Endodermal cell (in vitro differentiated cells): ENCODE data around the gene COIL. TPM values are rescaled to one million over a fixed set of nuclear protein-coding genes. Genes with fewer than 3 reads are reported as not detected.
A peak's percentile ranks its signal among the peaks of the same experiment; 100 is the strongest.

Experiments used
- DNase-seq: peaks from one replicate; pipeline ENCODE4 v3.0.0-alpha.2; 2017
- H3K27ac ChIP-seq: 2 replicates; pipeline ENCODE4 v1.5.1; 2013; ENCODE audit warnings: mild to moderate bottlenecking, low read depth, low read length, moderate library complexity
- H3K27me3 ChIP-seq: 2 replicates; pipeline ENCODE4 v1.6.1; 2013; ENCODE audit warnings: mild to moderate bottlenecking, low read length, moderate library complexity; ENCODE audit not compliant: insufficient read depth, control insufficient read depth, poor library complexity, severe bottlenecking
- H3K36me3 ChIP-seq: 2 replicates; pipeline ENCODE4 v1.7.0; 2013; ENCODE audit warnings: mild to moderate bottlenecking, low read length, moderate library complexity; ENCODE audit not compliant: control insufficient read depth, insufficient read depth
- H3K4me1 ChIP-seq: one replicate; pipeline ENCODE4 v1.7.0; 2013; ENCODE audit warnings: low read length; ENCODE audit not compliant: control insufficient read depth, insufficient read depth
- H3K4me3 ChIP-seq: 2 replicates; pipeline ENCODE4 v1.5.1; 2013; ENCODE audit warnings: mild to moderate bottlenecking, low read length, moderate library complexity
- H3K9ac ChIP-seq: 2 replicates; pipeline ENCODE4 v1.6.1; 2013; ENCODE audit warnings: mild to moderate bottlenecking, low read length, moderate library complexity; ENCODE audit not compliant: poor library complexity, severe bottlenecking; ENCODE audit errors: extremely low read depth
- H3K9me3 ChIP-seq: 2 replicates; pipeline ENCODE4 v1.6.1; 2013; ENCODE audit warnings: mild to moderate bottlenecking, low read length, moderate library complexity; ENCODE audit not compliant: control insufficient read depth
- H3K27ac Mint-ChIP-seq: 2 replicates; pipeline ENCODE4 v1.8.0; 2020; ENCODE audit warnings: mixed read lengths
- H3K27me3 Mint-ChIP-seq: 2 replicates; pipeline ENCODE4 v1.8.0; 2021; ENCODE audit warnings: mild to moderate bottlenecking, mixed read lengths; ENCODE audit not compliant: insufficient read depth
- H3K36me3 Mint-ChIP-seq: 2 replicates; pipeline ENCODE4 v1.8.0; 2020; ENCODE audit warnings: low read depth, mixed read lengths
- H3K4me1 Mint-ChIP-seq: 2 replicates; pipeline ENCODE4 v1.8.0; 2020; ENCODE audit warnings: mixed read lengths
- H3K4me3 Mint-ChIP-seq: 2 replicates; pipeline ENCODE4 v1.8.0; 2020; ENCODE audit warnings: mild to moderate bottlenecking, moderate library complexity, mixed read lengths
- H3K9me3 Mint-ChIP-seq: 2 replicates; pipeline ENCODE4 v1.8.0; 2020; ENCODE audit warnings: mild to moderate bottlenecking, mixed read lengths
- WGBS, 2 experiments: methylation state at CpG; one replicate each; pipeline versions ENCODE4 v1.1.5 to v1.1.7; 2013; ENCODE audit warnings: missing lambda C conversion rate in 2 of 2, mixed read lengths in 1 of 2; ENCODE audit not compliant: insufficient coverage in 1 of 2, insufficient read length in 1 of 2; 5-methylcytosine and 5-hydroxymethylcytosine counted together
- total RNA-seq, 2 donors: library from RNA; stranded (reverse); fragmentation: NEBNext Ultra II Directional in 1 of 2; extraction: Animal tissue kit (Norgen Biotek cat#: 25700) in 1 of 2; gene quantifications; 2 replicates in 1 of 2; 3 replicates in 1 of 2; pipeline ENCODE4 v1.2.1, GENCODE V29; 2021
- TF ChIP-seq, protein P1 (sequence below): fragments of 200-600 bp; sonication (generic); conservative IDR thresholded peaks from 2 replicates; pipeline ENCODE4 v1.5.0; 2021; ENCODE audit warnings: antibody characterized with exemption, mild to moderate bottlenecking

COIL gene
- total RNA-seq, 2 donors from 2014 or later = 18.2 to 19.2 TPM

DNA sequence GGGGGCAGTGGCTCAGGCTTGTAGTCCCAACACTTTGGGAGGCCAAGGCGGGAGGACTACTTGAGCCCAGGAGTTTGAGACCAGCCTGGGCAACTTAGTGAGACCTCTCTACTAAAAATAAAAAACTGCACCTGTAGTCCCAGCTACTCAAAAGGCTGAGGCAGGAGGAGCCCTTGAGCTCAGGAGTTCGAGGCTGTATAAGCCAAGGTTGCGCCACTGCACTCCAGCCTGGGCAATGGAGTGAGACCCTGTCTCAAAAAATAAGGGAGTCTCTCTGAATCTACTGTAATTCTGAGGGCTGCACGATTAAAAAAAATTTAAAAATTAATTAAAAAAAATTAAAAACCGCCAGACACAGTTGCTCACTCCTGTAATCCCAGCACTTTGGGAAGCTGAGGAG is 3.9 kb downstream of the COIL start:
- Mint-ChIP-seq H3K9me3 (no peaks in the 10 kb centered on the region), H3K4me1 (peaks cover 2% of the 10 kb centered on the region), H3K27me3 (no peaks in the 10 kb centered on the region), H3K27ac (no peak overlapping the region), H3K36me3 (peaks cover 4% of the 10 kb centered on the region), H3K4me3 (no peak overlapping the region)
- DNase-seq = peak; percentile 33
- Histone ChIP-seq H3K9me3 (no peaks in the 10 kb centered on the region), H3K36me3 (peaks cover 5% of the 10 kb centered on the region), H3K27me3 (no peaks in the 10 kb centered on the region), H3K4me1 (no peaks in the 10 kb centered on the region), H3K4me3 (no peak overlapping the region), H3K27ac (no peak overlapping the region), H3K9ac (no peak overlapping the region)
- WGBS, 2 experiments = 83 to 97% methylated on average over 3 to 5 of the region's 5 CpGs
- TF ChIP-seq, protein P1, sequence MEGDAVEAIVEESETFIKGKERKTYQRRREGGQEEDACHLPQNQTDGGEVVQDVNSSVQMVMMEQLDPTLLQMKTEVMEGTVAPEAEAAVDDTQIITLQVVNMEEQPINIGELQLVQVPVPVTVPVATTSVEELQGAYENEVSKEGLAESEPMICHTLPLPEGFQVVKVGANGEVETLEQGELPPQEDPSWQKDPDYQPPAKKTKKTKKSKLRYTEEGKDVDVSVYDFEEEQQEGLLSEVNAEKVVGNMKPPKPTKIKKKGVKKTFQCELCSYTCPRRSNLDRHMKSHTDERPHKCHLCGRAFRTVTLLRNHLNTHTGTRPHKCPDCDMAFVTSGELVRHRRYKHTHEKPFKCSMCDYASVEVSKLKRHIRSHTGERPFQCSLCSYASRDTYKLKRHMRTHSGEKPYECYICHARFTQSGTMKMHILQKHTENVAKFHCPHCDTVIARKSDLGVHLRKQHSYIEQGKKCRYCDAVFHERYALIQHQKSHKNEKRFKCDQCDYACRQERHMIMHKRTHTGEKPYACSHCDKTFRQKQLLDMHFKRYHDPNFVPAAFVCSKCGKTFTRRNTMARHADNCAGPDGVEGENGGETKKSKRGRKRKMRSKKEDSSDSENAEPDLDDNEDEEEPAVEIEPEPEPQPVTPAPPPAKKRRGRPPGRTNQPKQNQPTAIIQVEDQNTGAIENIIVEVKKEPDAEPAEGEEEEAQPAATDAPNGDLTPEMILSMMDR = no peak

DNA sequence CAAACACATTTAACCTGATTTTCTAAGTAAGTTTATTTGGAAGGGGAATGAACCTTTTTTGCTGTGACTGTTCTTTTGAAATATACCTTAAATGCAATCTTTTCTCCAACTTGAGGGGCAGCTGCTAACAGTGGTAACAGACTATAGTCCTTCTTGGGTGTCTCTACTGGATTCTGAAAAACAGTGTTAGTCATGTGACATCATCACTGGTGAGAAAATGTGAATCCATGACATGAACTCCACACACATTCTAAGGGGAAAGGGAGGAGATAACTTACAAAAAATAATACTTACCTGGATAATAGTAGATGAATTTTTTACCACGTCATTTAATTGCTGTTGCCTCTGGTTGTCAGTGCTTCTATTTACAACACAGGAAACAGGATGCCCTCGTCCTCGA is 11.3 kb downstream of the COIL start:
- Mint-ChIP-seq H3K27ac (no peak overlapping the region), H3K9me3 (no peaks in the 10 kb centered on the region), H3K36me3 (peaks cover 55% of the 10 kb centered on the region), H3K27me3 (no peaks in the 10 kb centered on the region), H3K4me3 (no peak overlapping the region), H3K4me1 (no peaks in the 10 kb centered on the region)
- 98 to 100% methylated on average over 1 to 3 of the region's 3 CpGs for WGBS, 2 experiments
- no peak overlapping the region for H3K4me3 ChIP-seq
- TF ChIP-seq, protein P1 = no peak
- DNase-seq = no peak
- H3K36me3 ChIP-seq = peaks cover 60% of the 10 kb centered on the region
- H3K4me1 ChIP-seq = no peaks in the 10 kb centered on the region
- no peak overlapping the region for H3K27ac ChIP-seq
- H3K9me3 ChIP-seq = no peaks in the 10 kb centered on the region
- H3K27me3 ChIP-seq = no peaks in the 10 kb centered on the region
- no peak overlapping the region for H3K9ac ChIP-seq

DNA sequence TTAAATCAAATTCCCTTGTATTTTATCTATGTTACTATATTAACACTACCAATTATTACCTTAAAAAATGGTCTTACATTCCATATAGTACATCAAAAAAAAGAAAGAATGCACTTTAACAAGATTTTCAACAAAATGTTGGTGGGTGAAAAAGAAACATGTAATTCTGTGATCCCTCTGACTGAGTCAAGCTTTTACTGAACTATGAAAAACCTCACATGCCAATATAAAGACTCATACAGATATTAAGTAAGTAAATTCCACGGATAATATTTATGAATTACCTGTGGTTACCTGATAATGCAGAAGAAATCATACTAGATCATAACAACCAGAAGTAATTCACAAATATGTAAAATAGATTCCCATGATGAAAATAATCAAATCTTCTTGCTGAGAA is 12.4 kb downstream of the COIL start:
- no peaks in the 10 kb centered on the region for H3K27me3 Mint-ChIP-seq
- no peaks in the 10 kb centered on the region for H3K9me3 Mint-ChIP-seq
- no peak overlapping the region for H3K27ac Mint-ChIP-seq
- Histone ChIP-seq H3K9ac (no peak overlapping the region), H3K9me3 (no peaks in the 10 kb centered on the region), H3K27ac (no peak overlapping the region), H3K27me3 (no peaks in the 10 kb centered on the region), H3K4me3 (no peak overlapping the region), H3K4me1 (no peaks in the 10 kb centered on the region), H3K36me3 (peaks cover 66% of the 10 kb centered on the region)
- TF ChIP-seq, protein P1 = no peak
- WGBS, 2 experiments = no CpG with 5 or more reads among the region's 1 CpG
- no peak for DNase-seq
- peaks cover 62% of the 10 kb centered on the region for H3K36me3 Mint-ChIP-seq
- H3K4me1 Mint-ChIP-seq = no peaks in the 10 kb centered on the region
- H3K4me3 Mint-ChIP-seq = no peak overlapping the region
